Kidney (tissue), 14 donors: ENCODE data around the gene NR2F1-AS1. TPM values are rescaled to one million over a fixed set of nuclear protein-coding genes. Genes with fewer than 3 reads are reported as not detected.

Experiments used
- DNase-seq, 5 donors: peaks; one replicate each; pipeline ENCODE4 v3.0.0-alpha.2; 2013 to 2020
- FAIRE-seq: peaks from 2 replicates; lab custom pipeline; 2012; peaks lifted over from hg19 to GRCh38; lab: Jason Lieb, UNC
- H3K27ac ChIP-seq, 2 donors: one replicate each; pipeline ENCODE4 v1.7.0; 2013; ENCODE audit warnings: low read depth in 2 of 2, low read length in 2 of 2, inconsistent platforms in 1 of 2
- H3K27me3 ChIP-seq: one replicate; pipeline ENCODE4 v1.7.1; 2013; ENCODE audit warnings: low read length, inconsistent platforms; ENCODE audit not compliant: control insufficient read depth, insufficient read depth
- H3K36me3 ChIP-seq, 3 donors: one replicate each; pipeline versions ENCODE4 v1.7.0 to v1.7.1; 2013; ENCODE audit warnings: low read length in 3 of 3, control low read depth in 1 of 3, inconsistent platforms in 1 of 3; ENCODE audit not compliant: insufficient read depth in 3 of 3, control insufficient read depth in 2 of 3
- H3K4me1 ChIP-seq, 3 donors: one replicate each; pipeline versions ENCODE4 v1.7.0 to v1.7.1; 2013; ENCODE audit warnings: low read length in 3 of 3, inconsistent platforms in 1 of 3, low read depth in 1 of 3; ENCODE audit not compliant: control insufficient read depth in 2 of 3, insufficient read depth in 2 of 3
- H3K4me3 ChIP-seq, 3 donors: one replicate each; pipeline versions ENCODE4 v1.7.0 to v1.8.1; 2013; ENCODE audit warnings: low read length in 3 of 3, control low read depth in 1 of 3, inconsistent platforms in 1 of 3
- H3K9ac ChIP-seq, 3 donors: one replicate each; pipeline versions ENCODE4 v1.7.0 to v1.7.1; 2013; ENCODE audit warnings: low read length in 3 of 3, control low read depth in 1 of 3, inconsistent platforms in 1 of 3
- H3K9me3 ChIP-seq, 3 donors: one replicate each; pipeline versions ENCODE4 v1.7.0 to v1.7.1; 2013; ENCODE audit warnings: low read length in 3 of 3, control low read depth in 1 of 3, inconsistent platforms in 1 of 3; ENCODE audit not compliant: control insufficient read depth in 2 of 3, insufficient read depth in 1 of 3
- CTCF ChIP-seq: IDR thresholded peaks from 3 replicates; pipeline ENCODE4 v1.5.1; 2012; ENCODE audit warnings: mild to moderate bottlenecking, moderate library complexity, borderline replicate concordance; ENCODE audit not compliant: insufficient read depth; ENCODE audit errors: extremely low read depth
- intact Hi-C: fragments of 100-400 bp; cut with DNase I; formaldehyde crosslinking; loops from one replicate; pipeline ENCODE4 v1.11.1; 2022
- polyA plus RNA-seq: library from polyadenylated mRNA; stranded (reverse); fragments of 350-450 nt; fragmentation: Illumina TruSeq; extraction: RNeasy Lipid Tissue Mini Kit (QIAGEN cat#74804); gene quantifications from one replicate; pipeline ENCODE4 v1.2.3, GENCODE V29; 2014; ENCODE audit warnings: low read depth, low replicate concordance; ENCODE audit not compliant: insufficient read depth
- total RNA-seq: library from RNA; stranded (reverse); fragmentation: NEBNext Ultra II Directional; extraction: Animal tissue kit (Norgen Biotek cat#: 25700); gene quantifications from one replicate; pipeline ENCODE4 v1.2.1, GENCODE V29; 2021
- donor health status: control.
- donor health status: control.
- donor health status: control.
- donor health status: control.
- donor health status: control.
- donor health status: DM: yes; HTN: yes; CAD: no.
- donor health status: Normal renal cell carcinoma (clear cell type).

Gene NR2F1-AS1
- total and polyA plus RNA-seq, 2 donors from 2014 or later = 13.0 to 16.0 TPM

GRCh38 chr5:93422652-93423280 lies 158.3 kb downstream of the NR2F1-AS1 start:
- H3K27me3 ChIP-seq = no peaks in the 10 kb centered on the region
- intact Hi-C loops = no loop called here
- peak; percentile 13 for FAIRE-seq
- DNase-seq = peak in 3 of 5 donors; percentile 17 to 44 (median 43)
- H3K27ac ChIP-seq = peak overlapping the region; percentile 10 to 79
- H3K4me1 ChIP-seq = peaks cover 5 to 25% (median 6%) of the 10 kb centered on the region in 3 donors
- TF ChIP-seq CTCF = no peak
- H3K9ac ChIP-seq = no peak overlapping the region
- H3K36me3 ChIP-seq = no peaks in the 10 kb centered on the region
- H3K9me3 ChIP-seq = no peaks in the 10 kb centered on the region
- peak overlapping the region in 2 of 3 donors; percentile 21 to 27 for H3K4me3 ChIP-seq

- H3K27me3 ChIP-seq = no peaks in the 10 kb centered on the region
- DNase-seq (peak in 3 of 5 donors; percentile 29 to 54 (median 48)), FAIRE-seq (no peak)
- intact Hi-C loops = no loop called here
- peak overlapping the region in 2 of 3 donors; percentile 43 to 47 for H3K4me3 ChIP-seq
- H3K36me3 ChIP-seq = no peaks in the 10 kb centered on the region
- no peak overlapping the region for H3K9ac ChIP-seq
- peak overlapping the region; percentile 26 to 58 for H3K27ac ChIP-seq
- no peak for TF ChIP-seq CTCF
- peaks cover 5 to 23% (median 6%) of the 10 kb centered on the region in 3 donors for H3K4me1 ChIP-seq
- H3K9me3 ChIP-seq = no peaks in the 10 kb centered on the region
Measured at GRCh38 chr5:93421987-93422401, 159.0 kb downstream of the NR2F1-AS1 start.

- intact Hi-C loops = no loop called here
- no peak for FAIRE-seq
- no peak for TF ChIP-seq CTCF
- H3K4me1 ChIP-seq = peaks cover 5 to 17% (median 6%) of the 10 kb centered on the region in 3 donors
- peak overlapping the region in 1 of 2 donors; percentile 58 for H3K27ac ChIP-seq
- no peaks in the 10 kb centered on the region for H3K9me3 ChIP-seq
- H3K36me3 ChIP-seq = no peaks in the 10 kb centered on the region
- H3K27me3 ChIP-seq = no peaks in the 10 kb centered on the region
- H3K4me3 ChIP-seq = peak overlapping the region in 1 of 3 donors; percentile 43
- H3K9ac ChIP-seq = no peak overlapping the region
- no peak for DNase-seq
Measured at GRCh38 chr5:93421468-93421867, 159.6 kb downstream of the NR2F1-AS1 start.

GRCh38 chr5:93417490-93417889 lies 163.5 kb downstream of the NR2F1-AS1 start:
- no peaks in the 10 kb centered on the region for H3K27me3 ChIP-seq
- no peak overlapping the region for H3K27ac ChIP-seq
- DNase-seq = no peak
- H3K36me3 ChIP-seq = no peaks in the 10 kb centered on the region
- no peak overlapping the region for H3K9ac ChIP-seq
- H3K4me3 ChIP-seq = no peak overlapping the region
- intact Hi-C loops = no loop called here
- no peaks in the 10 kb centered on the region for H3K9me3 ChIP-seq
- no peak for FAIRE-seq
- no peak for TF ChIP-seq CTCF
- peaks cover 0 to 5% (median 3%) of the 10 kb centered on the region in 3 donors for H3K4me1 ChIP-seq
